Measurements from ENCODE around the gene DCC. TPM values are rescaled to one million over a fixed set of nuclear protein-coding genes. Genes with fewer than 3 reads are reported as not detected.

The DCC gene
- total RNA-seq, 1 donor from 2014 or later, result 2.0 TPM

DNA sequence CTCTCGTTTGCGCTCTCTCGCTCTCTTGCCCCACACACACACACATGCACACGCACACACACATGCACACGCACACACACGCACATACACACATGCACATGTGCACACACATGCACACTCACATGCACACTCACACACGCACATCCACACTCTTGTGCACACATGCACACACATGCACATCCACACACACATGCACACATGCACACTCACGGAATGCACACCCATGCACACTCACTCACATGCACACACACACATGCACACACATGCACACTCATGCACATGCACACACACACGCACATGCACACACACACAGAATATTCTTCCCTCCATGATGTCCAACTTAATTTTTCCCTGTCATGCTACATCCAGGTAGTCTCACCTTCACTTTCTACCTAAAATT, 360.1 kb downstream of the DCC start:
- no peak for DNase-seq

DNA sequence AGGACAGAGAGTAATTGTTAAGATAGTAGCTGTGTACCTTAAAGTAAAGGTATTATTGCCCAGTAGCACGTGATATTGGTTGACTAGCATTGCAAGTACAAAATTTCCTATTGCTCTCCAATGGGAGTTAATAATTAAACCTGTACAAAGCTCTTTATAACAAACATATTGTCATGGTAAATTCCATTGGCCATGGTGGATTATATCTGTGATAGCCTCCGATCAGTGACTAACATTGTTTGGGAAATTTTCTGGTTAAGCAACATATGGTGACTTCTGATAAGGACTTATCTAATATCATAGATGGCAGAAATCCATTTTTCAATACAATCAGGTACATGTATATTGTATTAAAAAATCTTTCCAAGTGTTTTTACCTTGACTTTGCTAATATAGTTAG, 360.8 kb downstream of the DCC start:
- no peak for DNase-seq

DNA sequence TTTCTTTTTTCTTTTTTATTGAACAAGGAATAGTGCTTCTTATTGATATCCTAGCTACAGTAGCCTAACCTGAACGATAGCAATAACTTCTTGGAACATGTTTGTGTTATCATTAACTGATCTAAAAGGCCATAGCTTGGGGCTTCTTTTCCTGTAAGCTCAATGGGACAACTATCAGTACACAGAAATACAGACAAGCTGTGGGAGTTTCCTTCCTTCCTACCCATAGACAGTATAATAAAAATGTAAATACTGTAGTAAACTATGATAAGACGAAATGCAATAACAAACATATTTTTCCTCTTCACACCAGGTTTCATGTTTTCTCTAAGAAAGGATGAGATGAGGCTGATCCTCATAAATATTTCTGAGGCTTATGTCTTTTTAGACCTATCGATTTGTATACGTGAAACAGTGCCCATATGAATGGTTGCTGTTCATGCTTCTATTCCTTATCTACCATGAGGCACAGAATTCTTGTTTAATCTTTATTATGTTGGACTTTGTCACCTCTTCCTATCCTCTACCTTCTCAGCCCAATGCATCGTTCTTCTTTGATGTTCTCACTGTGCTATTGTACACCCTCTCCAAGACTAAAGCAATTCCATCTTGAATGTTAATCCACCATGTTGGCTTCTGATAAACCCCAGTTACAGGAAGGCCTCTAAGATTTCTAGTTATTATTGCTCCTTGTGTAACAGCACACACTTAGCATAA, 361.4 kb downstream of the DCC start:
- DNase-seq, result no peak

DNA sequence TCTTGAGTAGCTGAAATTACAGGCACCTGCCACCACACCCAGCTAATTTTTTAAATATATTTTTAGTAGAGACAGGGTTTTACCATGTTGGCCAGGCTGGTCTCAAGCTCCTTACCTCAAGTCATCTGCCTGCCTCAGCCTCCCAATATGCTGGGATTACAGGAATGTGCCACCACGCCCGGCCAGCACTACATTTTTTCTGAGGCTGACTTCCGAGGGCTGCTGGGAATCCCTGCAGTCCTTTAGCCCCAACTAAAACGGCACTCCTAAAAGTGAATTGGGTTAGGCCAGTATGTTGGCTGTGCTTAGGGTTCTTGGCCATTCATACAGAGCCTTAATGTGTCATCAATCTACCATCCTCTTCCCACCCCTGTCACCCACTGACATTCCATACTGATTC, 375.4 kb downstream of the DCC start:
- DNase-seq, result no peak

DNA sequence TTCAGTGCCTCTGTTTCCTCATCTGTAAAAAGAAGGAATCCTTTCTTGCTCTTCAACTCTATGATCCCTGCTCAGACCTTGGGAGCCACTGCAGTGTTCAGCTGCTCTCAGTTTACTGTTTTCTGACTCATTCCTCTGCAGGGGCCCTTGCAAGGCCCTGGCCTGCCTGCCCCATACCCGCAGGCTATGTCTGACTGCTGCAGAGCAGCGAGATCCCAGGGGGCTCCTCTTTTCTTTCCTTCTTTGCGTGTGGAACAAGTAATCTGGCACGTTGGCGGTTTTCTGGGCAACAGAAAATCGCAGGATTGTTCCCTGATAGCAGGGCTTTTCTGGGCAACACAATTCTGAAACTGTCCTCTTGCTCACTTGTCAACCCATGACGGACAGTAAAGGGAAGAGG, 376.0 kb downstream of the DCC start:
- no peak for DNase-seq

DNA sequence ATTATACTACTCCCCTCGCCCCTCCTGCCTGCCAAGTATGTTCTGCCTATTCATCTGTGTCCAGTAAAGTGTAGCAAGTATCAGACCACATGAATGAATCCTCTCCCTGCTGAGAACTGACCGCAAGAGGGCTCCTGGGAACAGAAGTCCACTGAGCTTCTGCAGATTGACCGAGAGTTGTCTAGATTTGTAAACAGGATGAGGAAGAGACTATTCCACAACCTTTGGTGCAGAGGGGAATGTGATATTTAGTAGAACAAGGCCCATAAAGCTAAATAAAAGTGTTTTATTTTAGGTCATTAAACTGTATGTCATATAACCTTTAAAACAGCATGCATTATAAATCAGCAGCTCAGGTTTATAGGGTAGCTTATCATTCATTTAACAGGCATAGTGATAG, 377.0 kb downstream of the DCC start:
- no peak for DNase-seq

DNA sequence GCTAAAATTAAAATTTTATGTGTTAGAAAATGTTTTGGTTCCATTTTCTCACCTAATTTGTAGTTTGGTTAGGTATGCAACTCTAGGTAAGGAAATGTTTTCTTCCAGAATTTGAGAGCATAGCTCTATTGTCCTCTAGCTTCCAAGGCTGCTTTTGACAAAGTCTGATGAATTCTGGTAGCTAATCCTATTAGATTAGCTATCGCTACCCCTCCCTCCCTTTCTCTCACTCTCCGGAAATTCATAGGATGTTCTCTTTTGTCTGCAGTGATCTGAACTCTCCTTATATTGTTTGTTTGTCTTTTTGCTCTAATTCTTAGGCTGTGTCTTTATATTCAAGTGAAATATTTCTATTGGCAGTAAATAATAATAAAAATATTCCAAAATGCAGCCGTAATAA, 382.9 kb downstream of the DCC start:
- DNase-seq, result no peak

DNA sequence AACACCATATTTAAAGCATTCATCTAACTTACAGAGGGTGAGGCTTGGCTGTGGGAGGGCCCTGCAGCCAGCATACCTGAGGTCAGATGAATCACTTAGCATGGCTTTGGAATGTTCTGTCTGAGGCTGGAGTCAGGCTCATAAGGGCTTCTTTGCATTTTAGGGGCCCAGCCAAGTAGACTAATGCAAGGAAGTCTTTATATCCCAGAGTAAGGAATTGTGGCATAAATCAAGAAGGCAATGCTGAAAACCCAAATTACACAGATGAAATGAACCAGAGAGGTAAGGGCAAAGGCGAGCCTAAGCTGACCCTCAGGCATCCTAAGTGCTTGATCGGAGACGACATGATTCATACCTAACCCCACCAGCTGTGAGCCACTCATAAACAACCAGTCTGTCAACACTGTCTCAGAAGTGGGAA, 383.6 kb downstream of the DCC start:
- DNase-seq, result no peak

DNA sequence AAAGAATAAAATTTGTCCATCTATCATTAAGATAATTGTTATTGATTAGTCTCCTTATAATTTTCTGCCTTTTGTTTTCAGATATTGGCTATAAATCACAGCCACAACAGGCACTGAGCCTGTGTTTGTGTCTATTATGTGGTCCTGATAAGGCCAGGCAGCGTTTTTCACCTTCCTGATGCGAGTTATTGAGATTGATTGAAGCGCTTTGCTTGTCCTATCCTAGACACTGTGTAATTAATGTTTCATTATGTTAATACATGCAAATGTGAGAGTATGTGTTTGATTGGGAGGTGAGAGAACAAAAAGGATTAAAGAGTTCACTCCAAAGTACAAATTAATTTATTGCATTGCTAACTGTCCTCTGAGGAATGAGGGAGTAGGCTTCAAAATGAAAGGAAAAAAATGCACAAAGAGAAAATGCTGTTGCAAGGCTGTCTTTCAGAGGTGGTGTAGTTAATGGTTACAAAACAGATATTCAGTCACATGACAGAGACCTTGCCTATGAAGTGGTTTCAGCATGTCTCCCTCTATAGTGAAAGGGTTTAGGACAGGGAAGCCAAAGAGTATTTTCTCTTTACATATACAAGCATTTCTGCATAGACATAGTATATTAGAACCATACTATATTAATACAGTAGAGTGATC, 391.1 kb downstream of the DCC start:
- no peak for DNase-seq

DNA sequence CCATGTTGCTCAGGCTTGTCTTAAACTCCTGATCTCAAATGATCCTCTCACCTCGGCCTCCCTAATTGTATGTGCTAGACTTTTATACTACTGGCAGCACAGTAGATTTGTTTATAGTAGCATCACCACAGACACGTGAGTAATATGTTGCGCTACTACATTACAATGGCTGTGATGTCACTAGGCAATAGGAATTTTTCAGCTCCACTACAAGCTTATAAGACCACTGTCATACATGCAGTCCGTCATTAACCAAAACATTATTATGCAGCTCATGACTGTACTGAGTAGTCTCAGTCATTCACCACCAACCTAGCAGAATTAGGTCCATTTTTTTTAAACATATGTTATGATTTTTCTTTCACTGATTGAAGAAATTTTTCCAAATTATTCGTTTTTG, 398.9 kb downstream of the DCC start:
- no peak for DNase-seq

DNA sequence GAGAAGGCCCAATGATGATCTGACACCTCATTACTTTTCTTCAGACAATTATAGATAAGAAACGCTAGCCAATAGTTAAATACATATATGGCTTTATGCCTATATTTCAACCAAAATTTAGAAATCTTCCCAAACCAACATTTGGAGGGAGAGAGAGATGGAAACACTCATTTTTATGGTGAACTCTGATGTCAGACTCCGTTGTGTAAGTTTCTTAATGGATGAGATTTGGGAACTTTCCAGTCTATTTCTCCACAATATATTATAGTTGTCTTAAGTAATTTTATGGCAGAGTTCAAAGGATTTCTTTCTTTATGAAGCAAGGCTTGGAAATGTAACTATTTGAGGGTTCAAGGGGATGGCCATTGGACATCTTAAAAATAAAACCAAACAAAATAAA, 407.0 kb downstream of the DCC start:
- no peak for DNase-seq

DNA sequence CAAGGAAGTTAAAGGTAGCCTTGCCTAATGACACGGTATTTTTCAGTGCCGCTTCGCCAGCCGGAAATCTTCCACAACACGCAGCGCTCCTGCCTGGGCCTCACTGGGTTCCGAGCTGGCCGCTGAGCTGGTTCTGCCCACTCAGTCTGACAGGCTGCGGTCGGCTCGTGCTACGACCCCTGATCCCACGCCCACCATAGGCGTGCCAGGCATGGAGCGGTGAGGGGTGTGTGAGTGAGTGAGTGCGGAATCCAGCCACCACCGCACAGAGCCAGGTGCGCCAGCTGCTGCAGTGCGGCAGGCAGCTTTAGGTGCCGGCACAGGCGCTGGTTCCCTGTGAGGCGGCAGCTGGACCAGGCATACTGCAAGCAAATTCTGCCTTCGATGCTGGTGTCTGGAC, 407.9 kb downstream of the DCC start:
- DNase-seq, result no peak

DNA sequence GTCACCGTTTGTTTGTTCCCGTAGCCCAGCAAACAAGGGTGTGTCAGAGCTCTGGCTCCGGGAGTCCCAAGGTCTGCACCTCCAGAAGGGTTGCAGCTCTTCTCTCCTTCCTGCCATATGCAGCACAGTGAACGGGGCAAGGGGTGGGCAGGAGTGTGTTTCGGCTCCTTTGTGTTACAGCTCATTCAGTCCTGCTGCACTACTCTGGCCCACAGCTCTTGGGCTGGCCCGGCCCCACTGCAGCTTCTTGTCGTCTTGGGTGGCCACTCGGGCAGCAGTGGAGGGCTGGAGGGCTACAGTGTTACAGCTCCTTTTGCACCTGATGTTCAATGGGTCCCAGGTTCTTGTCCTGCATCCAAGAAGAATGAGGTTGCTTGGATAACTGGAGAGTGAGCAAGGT, 408.3 kb downstream of the DCC start:
- DNase-seq, result no peak

DNA sequence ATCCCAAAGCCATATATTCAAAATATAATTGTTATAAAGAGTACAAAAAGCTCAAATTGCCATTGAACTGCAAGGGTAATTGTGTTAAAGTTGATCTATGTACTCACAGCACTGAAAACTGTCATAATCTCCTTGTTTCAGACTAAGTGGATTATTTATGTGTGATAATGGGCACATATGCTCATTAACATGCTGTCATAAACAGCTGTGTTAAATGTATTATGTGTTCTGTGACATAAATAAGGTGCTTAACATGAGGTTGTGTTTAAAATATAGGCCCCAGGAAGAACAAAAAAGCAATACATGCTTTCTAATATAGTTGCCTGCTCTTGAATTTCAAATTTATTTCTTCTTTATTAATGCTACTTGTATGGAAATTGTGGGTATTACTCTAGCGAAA, 409.5 kb downstream of the DCC start:
- DNase-seq, result no peak

DNA sequence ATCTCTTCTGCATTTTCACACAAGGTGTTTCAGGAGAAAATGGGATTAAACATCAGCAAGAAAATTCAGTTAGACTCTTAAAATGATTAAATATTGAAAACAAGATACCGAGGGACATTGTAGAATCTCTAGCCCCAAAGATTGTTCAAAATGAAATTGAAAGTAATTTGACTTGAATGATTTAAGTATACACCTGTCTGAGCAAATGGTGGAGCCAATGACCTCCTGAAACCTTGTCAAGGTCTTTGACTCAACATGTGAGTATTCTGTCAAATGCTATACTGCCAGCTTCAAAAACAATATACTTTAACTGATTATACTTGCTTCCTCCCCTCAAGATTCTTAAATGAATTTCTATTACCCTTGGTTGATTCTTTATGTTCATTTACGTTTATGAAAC, 411.0 kb downstream of the DCC start:
- no peak for DNase-seq

DNA sequence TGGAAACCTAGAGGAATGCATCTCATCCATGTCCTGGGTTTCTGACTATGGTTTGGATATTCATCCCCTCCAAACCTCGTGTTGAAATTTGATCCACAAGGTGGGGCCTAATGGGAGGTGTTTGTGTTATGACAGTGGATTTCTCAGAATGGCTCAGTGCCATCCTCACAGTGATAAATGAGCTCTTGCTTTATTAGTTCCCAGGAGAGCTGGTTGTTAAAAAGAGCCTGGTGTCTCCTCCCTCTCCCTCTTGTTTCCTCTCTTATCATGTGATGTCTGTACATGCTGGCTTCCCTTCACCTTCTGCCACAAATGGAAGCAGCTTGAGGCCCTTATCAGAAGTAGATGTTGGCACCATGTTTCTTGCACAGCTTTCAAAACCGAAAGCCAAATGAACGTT, 424.3 kb downstream of the DCC start:
- no peak for DNase-seq

DNA sequence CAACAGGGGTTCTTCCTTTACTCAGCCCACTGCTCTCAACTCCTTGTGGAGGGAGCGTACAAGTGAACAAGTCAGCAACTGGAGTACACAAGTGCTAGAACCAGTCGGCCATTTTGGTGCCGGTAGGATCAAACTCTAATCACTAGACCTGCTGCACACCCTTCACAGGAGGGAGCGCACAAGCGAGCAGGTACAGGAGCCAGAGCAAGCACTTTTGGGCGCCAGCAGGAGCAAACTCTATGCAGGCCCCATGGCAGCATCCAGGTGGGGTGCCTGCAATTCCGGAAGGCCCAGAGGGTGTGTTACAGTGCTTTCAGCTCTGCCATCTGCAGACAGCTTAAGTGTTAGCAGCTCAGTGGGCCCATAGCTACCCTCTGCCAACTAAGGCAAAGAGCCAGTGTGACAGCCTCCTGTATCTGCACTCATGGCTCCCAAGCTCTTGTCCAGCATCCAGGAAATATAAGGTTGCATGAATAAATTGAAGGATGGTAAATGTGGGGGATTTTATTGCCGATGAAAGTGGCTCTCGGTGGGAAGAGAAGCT, 426.1 kb downstream of the DCC start:
- DNase-seq, result no peak

DNA sequence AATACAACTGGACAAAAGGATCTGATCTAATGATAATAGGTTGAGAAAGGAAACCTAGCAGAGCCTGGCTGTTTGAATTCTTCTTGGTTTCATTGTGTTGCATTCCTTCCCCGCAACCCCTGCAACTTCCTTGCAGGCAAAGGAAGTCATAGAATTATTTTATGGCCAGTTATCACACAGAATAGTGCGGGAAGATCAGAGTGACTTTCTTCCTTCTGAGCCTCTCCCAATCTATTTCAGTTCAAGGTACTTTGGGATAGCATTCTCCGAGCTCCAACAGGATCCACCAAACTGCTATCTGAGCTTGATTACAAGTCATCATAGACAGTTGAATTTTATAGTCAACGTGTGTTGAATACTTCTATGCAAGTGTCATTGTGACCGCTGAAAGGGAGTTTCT, 441.1 kb downstream of the DCC start:
- no peak for DNase-seq

DNA sequence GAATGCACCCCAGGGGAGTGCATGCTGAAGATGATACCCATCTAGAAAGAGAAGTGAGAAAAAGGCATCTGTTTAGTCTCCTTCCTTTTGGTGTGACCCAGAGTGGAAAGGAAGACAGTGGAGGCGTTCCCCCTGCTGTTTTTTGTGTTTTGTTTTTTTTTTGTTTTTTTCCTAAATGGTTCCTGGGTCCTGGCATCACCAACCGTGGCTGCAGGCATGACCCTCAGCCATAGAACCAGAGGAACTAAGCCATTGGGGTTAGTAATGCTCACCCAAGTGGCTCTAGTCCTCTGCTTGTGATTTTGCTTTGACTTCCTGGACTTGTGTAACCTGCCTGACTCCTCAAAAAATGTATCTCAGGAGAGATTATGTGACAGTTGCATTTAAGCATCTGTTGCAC, 451.3 kb downstream of the DCC start:
- no peak for DNase-seq

DNA sequence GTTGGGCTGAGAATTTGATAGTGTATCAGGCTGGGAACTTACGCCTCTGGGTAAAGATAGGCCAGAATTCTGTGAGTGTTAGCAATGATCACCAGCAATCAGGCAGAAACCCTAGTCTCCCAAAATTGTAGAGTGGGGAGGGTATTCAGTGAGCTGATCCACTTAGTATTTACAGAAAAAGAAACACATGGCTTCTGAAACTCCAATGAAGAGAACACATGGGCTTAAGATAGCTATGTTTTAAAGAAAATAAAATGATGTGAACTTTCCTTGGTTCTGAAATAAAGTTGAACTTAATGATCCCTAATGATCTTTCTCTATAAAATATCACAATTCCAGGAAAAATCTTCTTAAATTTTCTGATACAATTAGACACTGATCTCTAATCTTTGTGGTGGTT, 472.8 kb downstream of the DCC start:
- no peak for DNase-seq

DNA sequence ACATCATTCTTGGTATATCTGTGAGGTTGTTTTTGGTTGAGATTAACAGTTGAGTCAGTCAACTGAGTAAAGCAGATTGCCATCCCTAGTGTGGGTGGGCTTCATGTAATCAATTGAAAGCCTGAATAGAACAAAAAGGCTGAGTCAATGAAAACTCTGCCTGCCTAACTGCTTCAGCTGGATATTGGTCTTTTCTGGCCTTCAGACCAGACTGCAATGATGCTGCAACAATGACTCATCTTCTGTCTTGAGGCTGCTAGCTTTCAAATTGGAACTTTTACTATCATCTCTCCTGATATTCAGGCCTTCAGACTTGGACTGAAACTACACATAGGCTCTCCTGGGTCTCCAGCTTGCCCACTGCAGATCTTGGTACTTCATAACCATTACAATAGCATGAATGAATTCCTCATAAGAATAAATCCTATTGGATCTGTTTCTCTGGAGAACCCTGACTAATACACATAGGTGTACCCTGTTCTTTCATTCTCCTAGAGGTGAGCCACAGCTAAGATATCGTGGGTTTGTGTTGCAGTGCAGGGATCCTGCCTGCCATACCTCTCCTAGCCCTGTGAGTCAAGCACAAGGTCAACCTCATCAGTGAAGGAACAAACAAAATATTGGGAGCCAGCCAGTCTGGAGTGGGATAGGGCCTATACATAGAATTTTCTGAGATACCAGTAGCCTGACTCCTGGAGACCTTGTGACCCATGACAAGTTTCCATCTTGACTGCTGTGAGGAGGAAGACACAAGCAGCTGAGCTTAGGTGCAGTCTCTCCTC, 473.8 kb downstream of the DCC start:
- no peak for DNase-seq

DNA sequence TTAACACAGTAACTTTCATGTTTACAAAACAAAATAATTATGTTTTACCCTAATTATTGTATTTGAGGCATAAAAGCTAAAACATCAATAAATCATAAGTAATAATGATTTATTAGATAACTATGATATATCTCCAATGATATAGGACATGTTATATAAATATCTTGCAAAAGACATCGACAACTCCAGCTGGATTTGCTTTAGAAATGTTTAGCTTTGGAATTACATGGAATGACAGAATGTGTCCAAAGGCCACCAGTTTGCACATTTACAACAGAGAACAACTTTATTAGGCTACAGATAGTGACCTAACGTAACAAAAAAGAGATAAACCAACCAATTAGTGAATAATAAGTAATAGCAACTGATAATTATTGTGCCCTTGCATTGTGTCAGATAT, 475.7 kb downstream of the DCC start:
- DNase-seq, result no peak

DNA sequence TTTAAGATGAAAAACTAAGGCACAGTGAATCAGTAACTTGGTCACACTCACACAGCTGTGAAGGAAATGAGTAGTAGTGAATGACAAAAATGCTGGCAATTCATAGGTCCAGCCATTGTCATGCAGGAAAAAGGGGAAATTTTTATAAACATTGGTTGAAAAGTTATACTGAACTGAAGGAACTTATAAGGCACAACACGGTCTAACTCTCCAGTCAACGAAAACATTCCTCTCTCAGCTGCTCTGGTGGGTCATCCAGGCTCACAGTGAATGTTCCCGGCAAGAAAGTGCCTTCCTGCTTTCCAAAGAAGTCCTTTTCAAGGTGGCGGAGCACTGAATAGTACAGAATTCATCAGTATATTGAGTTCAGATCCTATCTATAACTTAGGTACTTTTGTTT, 476.1 kb downstream of the DCC start:
- no peak for DNase-seq
